Liver (tissue), 9 donors: Measurements from ENCODE around the gene ZNF148. TPM values are rescaled to one million over a fixed set of nuclear protein-coding genes. Genes with fewer than 3 reads are reported as not detected.

Experiments
- DNase-seq: peaks from one replicate; pipeline ENCODE4 v3.0.0-alpha.2; 2017; ENCODE audit warnings: low spot score
- H3K27ac ChIP-seq, 2 donors: one replicate each; pipeline ENCODE4 v1.7.0; 2013; ENCODE audit warnings: inconsistent platforms in 2 of 2, low read length in 2 of 2, control low read depth in 1 of 2, low read depth in 1 of 2, mild to moderate bottlenecking in 1 of 2
- H3K27me3 ChIP-seq, 4 donors: one replicate each; pipeline versions ENCODE4 v1.6.1 to v1.7.0; 2013; ENCODE audit warnings: low read length in 3 of 4, inconsistent platforms in 1 of 4, mild to moderate bottlenecking in 1 of 4, moderate library complexity in 1 of 4; ENCODE audit not compliant: control insufficient read depth in 4 of 4, insufficient read depth in 4 of 4
- H3K36me3 ChIP-seq, 4 donors: one replicate each; pipeline versions ENCODE4 v1.6.1 to v1.7.0; 2013; ENCODE audit warnings: low read length in 3 of 4, mild to moderate bottlenecking in 3 of 4, low read depth in 1 of 4, moderate library complexity in 1 of 4; ENCODE audit not compliant: control insufficient read depth in 4 of 4, insufficient read depth in 3 of 4
- H3K4me1 ChIP-seq, 4 donors: one replicate each; pipeline versions ENCODE4 v1.6.1 to v1.7.0; 2013; ENCODE audit warnings: low read length in 3 of 4, mild to moderate bottlenecking in 3 of 4, moderate library complexity in 1 of 4; ENCODE audit not compliant: control insufficient read depth in 4 of 4, insufficient read depth in 4 of 4
- H3K4me3 ChIP-seq, 3 donors: one replicate each; pipeline versions ENCODE4 v1.6.1 to v1.7.0; 2013; ENCODE audit warnings: low read length in 3 of 3, control low read depth in 1 of 3, low read depth in 1 of 3, mild to moderate bottlenecking in 1 of 3
- H3K9ac ChIP-seq, 2 donors: one replicate each; pipeline ENCODE4 v1.7.0; 2013; ENCODE audit warnings: low read length in 2 of 2, mild to moderate bottlenecking in 2 of 2, moderate library complexity in 2 of 2, control low read depth in 1 of 2, low read depth in 1 of 2
- H3K9me3 ChIP-seq, 4 donors: one replicate each; pipeline versions ENCODE4 v1.6.1 to v1.7.0; 2013; ENCODE audit warnings: low read length in 3 of 4; ENCODE audit not compliant: control insufficient read depth in 4 of 4
- FOXA1 ChIP-seq: IDR thresholded peaks from 2 replicates; pipeline ENCODE4 v1.6.1; 2016; ENCODE audit warnings: antibody characterized with exemption
- FOXA2 ChIP-seq: IDR thresholded peaks from 2 replicates; pipeline ENCODE4 v1.6.1; 2016; ENCODE audit warnings: antibody characterized with exemption
- HNF4A ChIP-seq, 2 donors: conservative IDR thresholded peaks; 2 replicates each; pipeline ENCODE4 v1.6.1; 2016; ENCODE audit warnings: antibody characterized with exemption in 2 of 2, mild to moderate bottlenecking in 2 of 2
- HNF4G ChIP-seq: IDR thresholded peaks from 2 replicates; pipeline ENCODE4 v1.6.1; 2016; ENCODE audit warnings: antibody characterized with exemption
- JUND ChIP-seq, 2 donors: IDR thresholded peaks; 2 replicates each; pipeline ENCODE4 v1.6.1; 2016; ENCODE audit warnings: antibody characterized with exemption in 2 of 2
- NR2F2 ChIP-seq: IDR thresholded peaks from 2 replicates; pipeline ENCODE4 v1.6.1; 2016; ENCODE audit warnings: antibody characterized with exemption
- RAD21 ChIP-seq, 2 donors: IDR thresholded peaks; 2 replicates each; pipeline ENCODE4 v1.6.1; 2016; ENCODE audit warnings: antibody characterized with exemption in 2 of 2, mild to moderate bottlenecking in 2 of 2
- RXRA ChIP-seq, 2 donors: IDR thresholded peaks; 2 replicates each; pipeline ENCODE4 v1.6.1; 2017 to 2018; ENCODE audit warnings: antibody characterized with exemption in 2 of 2, mild to moderate bottlenecking in 1 of 2
- SP1 ChIP-seq: IDR thresholded peaks from 2 replicates; pipeline ENCODE4 v1.6.1; 2018; ENCODE audit warnings: antibody characterized with exemption, mild to moderate bottlenecking
- TAF1 ChIP-seq: conservative IDR thresholded peaks from 2 replicates; pipeline ENCODE4 v1.6.1; 2016; ENCODE audit warnings: antibody characterized with exemption, mild to moderate bottlenecking
- WGBS: extraction: QIAGEN DNeasy Blood & Tissue Kit; methylation state at CpG from one replicate; pipeline ENCODE4 v1.1.7; 2013; 5-methylcytosine and 5-hydroxymethylcytosine counted together
- polyA plus RNA-seq, 2 donors: library from polyadenylated mRNA; stranded (reverse) in 1 of 2; unstranded in 1 of 2; fragments of 200-250 nt in 1 of 2; fragments of >200 nt in 1 of 2; fragmentation: Nextera tagmentation in 1 of 2; extraction: Ambion mirVana in 1 of 2; gene quantifications; one replicate each; pipeline versions ENCODE4 v1.2.1 to v1.2.3, GENCODE V29; 2013 to 2015
- total RNA-seq, 2 donors: library from RNA; depleted of rRNA; stranded (reverse); fragments of >200 nt; gene quantifications; one replicate each; pipeline ENCODE4 v1.2.3, GENCODE V29; 2014
- TF ChIP-seq, protein P1 (sequence below): fragments of 150-350 bp; IDR thresholded peaks from 2 replicates; pipeline ENCODE4 v1.5.1; 2017; ENCODE audit warnings: improper control_type of control experiment, low read depth, low read length; ENCODE audit not compliant: missing input control
- TF ChIP-seq, protein P2 (sequence below): IDR thresholded peaks from 2 replicates; pipeline ENCODE4 v1.6.1; 2016; ENCODE audit warnings: antibody characterized with exemption
- TF ChIP-seq, protein P3 (sequence below): IDR thresholded peaks from 2 replicates; pipeline ENCODE4 v1.6.1; 2016; ENCODE audit warnings: antibody characterized with exemption
- donor health status: healthy.
- donor health status: healthy.
- donor health status: healthy.
- donor health status: healthy.
- donor health status: healthy.

ZNF148 gene
- total and polyA plus RNA-seq, 4 donors = 4.0 to 20.3 (median 17.1) TPM

DNA sequence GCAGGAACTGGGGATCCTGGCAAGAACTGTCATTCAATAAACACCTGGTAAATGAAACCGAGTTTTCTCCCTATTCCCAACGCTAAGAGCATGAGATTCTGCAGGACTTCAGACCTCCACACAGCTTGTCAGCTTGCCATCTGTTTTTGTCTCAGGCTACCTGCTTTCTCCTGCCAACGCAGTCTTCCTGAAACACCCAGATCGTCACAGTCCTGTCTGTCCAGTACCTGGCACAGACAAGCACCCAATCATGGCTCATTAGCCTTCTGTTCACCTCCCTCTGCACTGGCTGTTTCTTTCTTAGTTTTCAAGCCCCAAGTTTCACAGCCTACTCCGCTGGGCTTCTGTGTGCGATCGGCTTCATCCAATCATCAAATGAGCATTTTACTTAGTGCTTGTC lies 167.6 kb downstream of the ZNF148 start:
- H3K4me3 ChIP-seq = no peak overlapping the region
- H3K9me3 ChIP-seq = no peaks in the 10 kb centered on the region
- no peaks in the 10 kb centered on the region for H3K36me3 ChIP-seq
- TF ChIP-seq HNF4A (conservative IDR thresholded peaks at IDR 0.05) (peak in 1 of 2 donors; percentile 84), JUND (IDR thresholded peaks at IDR 0.05) (peak in 1 of 2 donors; percentile 29), RAD21 (IDR thresholded peaks at IDR 0.05) (peak in 1 of 2 donors; percentile 22), NR2F2 (no peak), HNF4G (peak; percentile 54), SP1 (peak; percentile 76), RXRA (IDR thresholded peaks at IDR 0.05) (peak in 1 of 2 donors; percentile 28)
- TF ChIP-seq, protein P1, sequence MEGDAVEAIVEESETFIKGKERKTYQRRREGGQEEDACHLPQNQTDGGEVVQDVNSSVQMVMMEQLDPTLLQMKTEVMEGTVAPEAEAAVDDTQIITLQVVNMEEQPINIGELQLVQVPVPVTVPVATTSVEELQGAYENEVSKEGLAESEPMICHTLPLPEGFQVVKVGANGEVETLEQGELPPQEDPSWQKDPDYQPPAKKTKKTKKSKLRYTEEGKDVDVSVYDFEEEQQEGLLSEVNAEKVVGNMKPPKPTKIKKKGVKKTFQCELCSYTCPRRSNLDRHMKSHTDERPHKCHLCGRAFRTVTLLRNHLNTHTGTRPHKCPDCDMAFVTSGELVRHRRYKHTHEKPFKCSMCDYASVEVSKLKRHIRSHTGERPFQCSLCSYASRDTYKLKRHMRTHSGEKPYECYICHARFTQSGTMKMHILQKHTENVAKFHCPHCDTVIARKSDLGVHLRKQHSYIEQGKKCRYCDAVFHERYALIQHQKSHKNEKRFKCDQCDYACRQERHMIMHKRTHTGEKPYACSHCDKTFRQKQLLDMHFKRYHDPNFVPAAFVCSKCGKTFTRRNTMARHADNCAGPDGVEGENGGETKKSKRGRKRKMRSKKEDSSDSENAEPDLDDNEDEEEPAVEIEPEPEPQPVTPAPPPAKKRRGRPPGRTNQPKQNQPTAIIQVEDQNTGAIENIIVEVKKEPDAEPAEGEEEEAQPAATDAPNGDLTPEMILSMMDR = no peak
- DNase-seq = no peak
- 68% methylated on average over 7 of the region's 7 CpGs for WGBS
- H3K27me3 ChIP-seq = no peaks in the 10 kb centered on the region
- peaks cover 0 to 4% (median 2%) of the 10 kb centered on the region in 4 donors for H3K4me1 ChIP-seq
- no peak overlapping the region for H3K9ac ChIP-seq
- no peak overlapping the region for H3K27ac ChIP-seq

DNA sequence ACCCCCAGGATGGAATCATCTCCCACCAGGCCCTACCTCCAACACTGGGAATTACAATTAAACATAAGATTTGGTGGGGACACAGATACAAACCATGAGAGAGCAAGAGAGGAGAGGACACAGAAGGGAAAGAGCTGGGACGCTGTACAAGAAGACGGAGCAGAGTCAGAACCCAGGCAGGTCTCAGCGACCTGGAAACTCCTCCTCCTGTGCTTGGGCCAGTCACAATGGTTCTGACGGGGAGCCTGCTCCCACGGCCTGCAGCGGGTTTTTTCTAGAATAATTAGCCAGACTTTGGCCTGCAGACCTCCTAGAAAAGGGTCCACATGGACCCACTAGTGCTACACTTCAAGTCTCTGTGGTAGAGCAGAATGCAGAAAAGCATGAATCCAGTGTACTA lies 168.2 kb downstream of the ZNF148 start:
- Histone ChIP-seq H3K9ac (no peak overlapping the region), H3K36me3 (no peaks in the 10 kb centered on the region), H3K9me3 (no peaks in the 10 kb centered on the region), H3K4me1 (peaks cover 0 to 3% (median 0%) of the 10 kb centered on the region in 4 donors), H3K27ac (no peak overlapping the region), H3K4me3 (no peak overlapping the region), H3K27me3 (no peaks in the 10 kb centered on the region)
- TF ChIP-seq FOXA2 = no peak
- TF ChIP-seq SP1 = no peak
- TF ChIP-seq HNF4G = no peak
- TF ChIP-seq NR2F2 = no peak
- TF ChIP-seq JUND (IDR thresholded peaks at IDR 0.05) = no peak
- TF ChIP-seq, protein P2, sequence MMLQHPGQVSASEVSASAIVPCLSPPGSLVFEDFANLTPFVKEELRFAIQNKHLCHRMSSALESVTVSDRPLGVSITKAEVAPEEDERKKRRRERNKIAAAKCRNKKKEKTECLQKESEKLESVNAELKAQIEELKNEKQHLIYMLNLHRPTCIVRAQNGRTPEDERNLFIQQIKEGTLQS = no peak
- TF ChIP-seq RXRA (IDR thresholded peaks at IDR 0.05) = no peak
- TF ChIP-seq, protein P3, sequence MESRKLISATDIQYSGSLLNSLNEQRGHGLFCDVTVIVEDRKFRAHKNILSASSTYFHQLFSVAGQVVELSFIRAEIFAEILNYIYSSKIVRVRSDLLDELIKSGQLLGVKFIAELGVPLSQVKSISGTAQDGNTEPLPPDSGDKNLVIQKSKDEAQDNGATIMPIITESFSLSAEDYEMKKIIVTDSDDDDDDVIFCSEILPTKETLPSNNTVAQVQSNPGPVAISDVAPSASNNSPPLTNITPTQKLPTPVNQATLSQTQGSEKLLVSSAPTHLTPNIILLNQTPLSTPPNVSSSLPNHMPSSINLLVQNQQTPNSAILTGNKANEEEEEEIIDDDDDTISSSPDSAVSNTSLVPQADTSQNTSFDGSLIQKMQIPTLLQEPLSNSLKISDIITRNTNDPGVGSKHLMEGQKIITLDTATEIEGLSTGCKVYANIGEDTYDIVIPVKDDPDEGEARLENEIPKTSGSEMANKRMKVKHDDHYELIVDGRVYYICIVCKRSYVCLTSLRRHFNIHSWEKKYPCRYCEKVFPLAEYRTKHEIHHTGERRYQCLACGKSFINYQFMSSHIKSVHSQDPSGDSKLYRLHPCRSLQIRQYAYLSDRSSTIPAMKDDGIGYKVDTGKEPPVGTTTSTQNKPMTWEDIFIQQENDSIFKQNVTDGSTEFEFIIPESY = no peak
- no peak for TF ChIP-seq RAD21 (IDR thresholded peaks at IDR 0.05)
- DNase-seq = no peak
- 80% methylated on average over 6 of the region's 6 CpGs for WGBS

DNA sequence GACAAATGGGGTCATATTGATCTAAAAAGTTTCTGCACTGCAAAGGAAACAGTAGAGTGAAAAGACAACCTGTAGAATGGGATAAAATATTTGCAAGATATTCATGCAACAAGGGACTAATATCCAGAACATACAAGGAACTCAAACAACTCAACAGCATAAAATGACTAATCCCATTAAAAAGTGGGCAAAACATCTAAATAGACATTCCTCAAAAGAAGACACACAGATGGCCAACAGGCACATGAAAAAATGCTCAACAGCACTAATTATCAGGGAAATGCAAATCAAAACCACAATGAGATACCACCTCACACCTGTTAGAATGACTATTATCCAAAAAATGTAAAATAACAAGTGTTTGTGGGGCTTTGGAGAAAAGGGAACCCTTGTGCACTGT lies 171.4 kb downstream of the ZNF148 start:
- Histone ChIP-seq H3K4me1 (peaks cover 0 to 3% (median 0%) of the 10 kb centered on the region in 4 donors), H3K36me3 (no peaks in the 10 kb centered on the region), H3K4me3 (no peak overlapping the region), H3K27ac (no peak overlapping the region), H3K27me3 (no peaks in the 10 kb centered on the region), H3K9me3 (no peaks in the 10 kb centered on the region), H3K9ac (no peak overlapping the region)
- no peak for DNase-seq
- TF ChIP-seq, protein P3 = no peak
- no peak for TF ChIP-seq RXRA (IDR thresholded peaks at IDR 0.05)
- TF ChIP-seq JUND (IDR thresholded peaks at IDR 0.05) = no peak
- TF ChIP-seq TAF1 = no peak
- TF ChIP-seq HNF4A (conservative IDR thresholded peaks at IDR 0.05) = no peak
- no peak for TF ChIP-seq FOXA1
